ENCODE data around the gene TBC1D22A. TPM values are rescaled to one million over a fixed set of nuclear protein-coding genes. Genes with fewer than 3 reads are reported as not detected.

Gene TBC1D22A
- total RNA-seq, 1 donor from 2014 or later: 24.2 TPM

DNA sequence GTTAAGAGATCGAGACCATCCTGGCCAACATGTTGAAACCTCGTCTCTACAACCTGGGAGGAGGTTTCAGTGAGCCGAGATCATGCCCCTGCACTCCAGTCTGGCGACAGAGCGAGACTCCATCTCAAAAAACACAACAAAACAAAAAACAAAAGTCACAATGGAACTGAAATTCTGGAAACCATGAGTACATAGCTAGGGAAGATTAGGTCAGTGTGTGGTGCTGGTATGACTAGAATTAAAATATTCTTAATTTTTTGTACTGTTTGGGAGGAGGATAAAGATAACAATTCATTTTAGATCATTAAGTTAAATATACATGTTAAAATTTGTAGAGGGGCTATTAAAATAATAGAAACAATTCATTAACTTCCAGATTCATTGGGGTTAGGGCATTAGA lies 344.4 kb downstream of the TBC1D22A start:
- Histone ChIP-seq H3K27ac (ENCODE audit: low read depth, low read length) (peak overlapping the region; percentile 69), H3K27me3 (ENCODE audit: insufficient read depth, low read length) (no peaks in the 10 kb centered on the region), H3K4me2 (ENCODE audit: low read length) (peak overlapping the region; percentile 45), H2AFZ (ENCODE audit: low read depth, low read length) (no peak overlapping the region), H3K36me3 (ENCODE audit: insufficient read depth, low read length) (no peaks in the 10 kb centered on the region), H3K79me2 (ENCODE audit: insufficient read depth, low read length) (no peaks in the 10 kb centered on the region), H3K9ac (ENCODE audit: low read length) (peak overlapping the region; percentile 9), H3K4me1 (ENCODE audit: insufficient read depth, low read length) (peaks cover 12% of the 10 kb centered on the region), H4K20me1 (ENCODE audit: insufficient read depth, low read length) (peaks cover 6% of the 10 kb centered on the region), H3K4me3 (ENCODE audit: insufficient read depth, low read depth, low read length) (no peak overlapping the region), H3K9me3 (ENCODE audit: insufficient read depth, low read depth, low read length) (no peaks in the 10 kb centered on the region)
- TF ChIP-seq, protein P1, sequence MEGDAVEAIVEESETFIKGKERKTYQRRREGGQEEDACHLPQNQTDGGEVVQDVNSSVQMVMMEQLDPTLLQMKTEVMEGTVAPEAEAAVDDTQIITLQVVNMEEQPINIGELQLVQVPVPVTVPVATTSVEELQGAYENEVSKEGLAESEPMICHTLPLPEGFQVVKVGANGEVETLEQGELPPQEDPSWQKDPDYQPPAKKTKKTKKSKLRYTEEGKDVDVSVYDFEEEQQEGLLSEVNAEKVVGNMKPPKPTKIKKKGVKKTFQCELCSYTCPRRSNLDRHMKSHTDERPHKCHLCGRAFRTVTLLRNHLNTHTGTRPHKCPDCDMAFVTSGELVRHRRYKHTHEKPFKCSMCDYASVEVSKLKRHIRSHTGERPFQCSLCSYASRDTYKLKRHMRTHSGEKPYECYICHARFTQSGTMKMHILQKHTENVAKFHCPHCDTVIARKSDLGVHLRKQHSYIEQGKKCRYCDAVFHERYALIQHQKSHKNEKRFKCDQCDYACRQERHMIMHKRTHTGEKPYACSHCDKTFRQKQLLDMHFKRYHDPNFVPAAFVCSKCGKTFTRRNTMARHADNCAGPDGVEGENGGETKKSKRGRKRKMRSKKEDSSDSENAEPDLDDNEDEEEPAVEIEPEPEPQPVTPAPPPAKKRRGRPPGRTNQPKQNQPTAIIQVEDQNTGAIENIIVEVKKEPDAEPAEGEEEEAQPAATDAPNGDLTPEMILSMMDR (IDR thresholded peaks at IDR 0.05; ENCODE audit: insufficient read depth, low read depth, low read length): no peak
- TF ChIP-seq EZH2 (IDR thresholded peaks at IDR 0.05; ENCODE audit: insufficient read depth, low read length): no peak
- H3K27me3 Mint-ChIP-seq (ENCODE audit: low read depth, unreplicated experiment): no peaks in the 10 kb centered on the region
- peaks cover 20% of the 10 kb centered on the region for H3K4me1 Mint-ChIP-seq (ENCODE audit: low read depth, unreplicated experiment)
- no peak overlapping the region for H3K4me3 Mint-ChIP-seq (ENCODE audit: unreplicated experiment)
- DNase-seq (ENCODE audit: low read depth) (no peak), FAIRE-seq (no peak)
- H3K36me3 Mint-ChIP-seq (ENCODE audit: low read depth, unreplicated experiment): peaks cover 12% of the 10 kb centered on the region
- peaks cover 3% of the 10 kb centered on the region for H3K9me3 Mint-ChIP-seq (ENCODE audit: unreplicated experiment)
- peak overlapping the region; percentile 79 for H3K27ac Mint-ChIP-seq (ENCODE audit: unreplicated experiment)

DNA sequence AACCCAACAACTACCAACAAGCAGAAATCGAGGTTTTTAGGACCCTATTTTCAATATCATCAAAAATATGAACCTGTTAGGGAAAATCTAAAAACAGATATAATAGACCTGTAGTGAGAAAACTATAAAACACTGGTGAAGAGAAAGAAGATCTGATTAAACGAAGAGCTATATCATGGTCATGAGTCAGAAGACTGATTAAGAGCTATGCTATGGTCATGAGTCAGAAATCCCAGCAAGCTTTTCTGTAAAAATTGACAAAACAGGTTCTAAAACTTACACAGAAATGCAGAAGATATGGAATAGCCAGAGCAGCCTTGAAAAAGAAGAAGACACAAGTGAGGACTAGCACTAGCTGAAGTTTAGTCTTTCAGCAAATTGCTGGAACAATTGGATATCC lies 345.0 kb downstream of the TBC1D22A start:
- H3K4me2 ChIP-seq (ENCODE audit: low read length): peak overlapping the region; percentile 45
- H3K4me3 ChIP-seq (ENCODE audit: insufficient read depth, low read depth, low read length): no peak overlapping the region
- H4K20me1 ChIP-seq (ENCODE audit: insufficient read depth, low read length): peaks cover 6% of the 10 kb centered on the region
- H3K9ac ChIP-seq (ENCODE audit: low read length): peak overlapping the region; percentile 9
- Mint-ChIP-seq H3K4me1 (ENCODE audit: low read depth, unreplicated experiment) (peaks cover 20% of the 10 kb centered on the region), H3K27ac (ENCODE audit: unreplicated experiment) (peak overlapping the region; percentile 79), H3K27me3 (ENCODE audit: low read depth, unreplicated experiment) (no peaks in the 10 kb centered on the region), H3K9me3 (ENCODE audit: unreplicated experiment) (peaks cover 3% of the 10 kb centered on the region), H3K36me3 (ENCODE audit: low read depth, unreplicated experiment) (peaks cover 12% of the 10 kb centered on the region), H3K4me3 (ENCODE audit: unreplicated experiment) (no peak overlapping the region)
- FAIRE-seq (peak; percentile 99), DNase-seq (ENCODE audit: low read depth) (peak; percentile 82)
- H3K27ac ChIP-seq (ENCODE audit: low read depth, low read length): peak overlapping the region; percentile 69
- peaks cover 12% of the 10 kb centered on the region for H3K4me1 ChIP-seq (ENCODE audit: insufficient read depth, low read length)
- no peaks in the 10 kb centered on the region for H3K27me3 ChIP-seq (ENCODE audit: insufficient read depth, low read length)
- H3K79me2 ChIP-seq (ENCODE audit: insufficient read depth, low read length): no peaks in the 10 kb centered on the region
- H2AFZ ChIP-seq (ENCODE audit: low read depth, low read length): no peak overlapping the region
- no peaks in the 10 kb centered on the region for H3K36me3 ChIP-seq (ENCODE audit: insufficient read depth, low read length)
- no peak for TF ChIP-seq EZH2 (IDR thresholded peaks at IDR 0.05; ENCODE audit: insufficient read depth, low read length)
- TF ChIP-seq, protein P1 (IDR thresholded peaks at IDR 0.05; ENCODE audit: insufficient read depth, low read depth, low read length): no peak
- H3K9me3 ChIP-seq (ENCODE audit: insufficient read depth, low read depth, low read length): no peaks in the 10 kb centered on the region

DNA sequence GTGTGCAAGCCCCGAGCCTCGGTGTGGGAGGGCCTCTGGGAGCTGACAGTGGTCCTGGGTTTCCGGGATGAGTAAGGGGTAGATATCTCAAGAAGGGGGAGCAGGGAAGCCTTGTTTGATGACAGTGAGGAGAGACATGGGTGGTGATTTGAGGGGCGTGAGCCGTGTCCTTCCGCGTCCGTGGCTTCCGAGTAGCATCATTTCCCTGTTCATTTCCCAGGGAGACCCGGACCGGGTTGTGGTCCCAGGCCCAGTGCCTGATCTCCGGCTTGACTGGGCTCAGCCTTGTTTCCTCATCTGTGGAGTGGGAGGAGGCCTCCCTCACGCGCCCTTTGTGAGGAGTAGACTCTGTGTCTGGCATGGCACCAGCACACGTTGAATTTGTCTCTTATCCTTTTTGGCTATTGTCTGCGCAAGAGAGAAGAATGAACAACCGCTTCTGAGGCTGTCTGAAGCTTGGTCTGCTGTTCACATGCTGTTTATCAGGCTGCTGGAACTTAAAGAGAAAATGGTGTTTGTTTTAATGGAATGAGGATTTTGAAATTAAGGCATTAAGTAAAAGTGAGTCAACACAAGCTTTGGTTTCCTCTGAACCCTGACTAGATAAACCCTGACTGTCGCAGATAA lies 348.5 kb downstream of the TBC1D22A start:
- Histone ChIP-seq H3K4me2 (ENCODE audit: low read length) (no peak overlapping the region), H3K27me3 (ENCODE audit: insufficient read depth, low read length) (no peaks in the 10 kb centered on the region), H4K20me1 (ENCODE audit: insufficient read depth, low read length) (no peaks in the 10 kb centered on the region), H3K4me1 (ENCODE audit: insufficient read depth, low read length) (peaks cover 12% of the 10 kb centered on the region), H3K9me3 (ENCODE audit: insufficient read depth, low read depth, low read length) (no peaks in the 10 kb centered on the region), H3K36me3 (ENCODE audit: insufficient read depth, low read length) (no peaks in the 10 kb centered on the region), H3K27ac (ENCODE audit: low read depth, low read length) (no peak overlapping the region), H3K4me3 (ENCODE audit: insufficient read depth, low read depth, low read length) (no peak overlapping the region), H2AFZ (ENCODE audit: low read depth, low read length) (no peak overlapping the region), H3K9ac (ENCODE audit: low read length) (no peak overlapping the region), H3K79me2 (ENCODE audit: insufficient read depth, low read length) (no peaks in the 10 kb centered on the region)
- H3K4me1 Mint-ChIP-seq (ENCODE audit: low read depth, unreplicated experiment): peaks cover 23% of the 10 kb centered on the region
- DNase-seq (ENCODE audit: low read depth): peak; percentile 33
- H3K36me3 Mint-ChIP-seq (ENCODE audit: low read depth, unreplicated experiment): peaks cover 18% of the 10 kb centered on the region
- H3K9me3 Mint-ChIP-seq (ENCODE audit: unreplicated experiment): no peaks in the 10 kb centered on the region
- H3K4me3 Mint-ChIP-seq (ENCODE audit: unreplicated experiment): no peak overlapping the region
- H3K27ac Mint-ChIP-seq (ENCODE audit: unreplicated experiment): no peak overlapping the region
- FAIRE-seq: no peak
- H3K27me3 Mint-ChIP-seq (ENCODE audit: low read depth, unreplicated experiment): no peaks in the 10 kb centered on the region
- TF ChIP-seq, protein P1 (IDR thresholded peaks at IDR 0.05; ENCODE audit: insufficient read depth, low read depth, low read length): no peak
- no peak for TF ChIP-seq EZH2 (IDR thresholded peaks at IDR 0.05; ENCODE audit: insufficient read depth, low read length)

Measured in astrocyte (in vitro differentiated cells and primary cell).